ENCODE data around the gene CHRNA5. TPM values are rescaled to one million over a fixed set of nuclear protein-coding genes. Genes with fewer than 3 reads are reported as not detected.

Gene CHRNA5
- total RNA-seq, 1 donor from 2014 or later = 55.3 TPM

- peaks cover 2% of the 10 kb centered on the region for H3K27me3 Mint-ChIP-seq (ENCODE audit: unreplicated experiment)
- DNase-seq = no peak
- H3K4me3 Mint-ChIP-seq (ENCODE audit: unreplicated experiment) = no peak overlapping the region
- H3K4me1 Mint-ChIP-seq (ENCODE audit: low read depth, unreplicated experiment) = peaks cover 1% of the 10 kb centered on the region
- no peaks in the 10 kb centered on the region for H3K36me3 Mint-ChIP-seq (ENCODE audit: unreplicated experiment)
- H3K9me3 Mint-ChIP-seq (ENCODE audit: unreplicated experiment) = no peaks in the 10 kb centered on the region
- TF ChIP-seq CTCF (IDR thresholded peaks at IDR 0.05; ENCODE audit: partially characterized antibody, unreplicated experiment) = no peak
- no peak overlapping the region for H3K27ac Mint-ChIP-seq (ENCODE audit: unreplicated experiment)
These were observed 9.6 kb downstream of the CHRNA5 start for GRCh38 chr15:78574944-78575343.

- H3K9me3 Mint-ChIP-seq (ENCODE audit: unreplicated experiment) = peaks cover 1% of the 10 kb centered on the region
- H3K27me3 Mint-ChIP-seq (ENCODE audit: unreplicated experiment) = peaks cover 8% of the 10 kb centered on the region
- TF ChIP-seq CTCF (IDR thresholded peaks at IDR 0.05; ENCODE audit: partially characterized antibody, unreplicated experiment) = no peak
- no peak overlapping the region for H3K4me3 Mint-ChIP-seq (ENCODE audit: unreplicated experiment)
- H3K36me3 Mint-ChIP-seq (ENCODE audit: unreplicated experiment) = peaks cover 8% of the 10 kb centered on the region
- H3K27ac Mint-ChIP-seq (ENCODE audit: unreplicated experiment) = no peak overlapping the region
- peaks cover 3% of the 10 kb centered on the region for H3K4me1 Mint-ChIP-seq (ENCODE audit: low read depth, unreplicated experiment)
- DNase-seq = no peak
These were observed 32.3 kb downstream of the CHRNA5 start for GRCh38 chr15:78597583-78597982.

GRCh38 chr15:78598348-78598747 lies 33.0 kb downstream of the CHRNA5 start:
- no peak for DNase-seq
- peaks cover 12% of the 10 kb centered on the region for H3K36me3 Mint-ChIP-seq (ENCODE audit: unreplicated experiment)
- peaks cover 4% of the 10 kb centered on the region for H3K9me3 Mint-ChIP-seq (ENCODE audit: unreplicated experiment)
- H3K27me3 Mint-ChIP-seq (ENCODE audit: unreplicated experiment) = peaks cover 11% of the 10 kb centered on the region
- H3K4me1 Mint-ChIP-seq (ENCODE audit: low read depth, unreplicated experiment) = peaks cover 3% of the 10 kb centered on the region
- H3K4me3 Mint-ChIP-seq (ENCODE audit: unreplicated experiment) = no peak overlapping the region
- TF ChIP-seq CTCF (IDR thresholded peaks at IDR 0.05; ENCODE audit: partially characterized antibody, unreplicated experiment) = no peak
- no peak overlapping the region for H3K27ac Mint-ChIP-seq (ENCODE audit: unreplicated experiment)

GRCh38 chr15:78599189-78599588 lies 33.9 kb downstream of the CHRNA5 start:
- Mint-ChIP-seq H3K9me3 (ENCODE audit: unreplicated experiment) (peaks cover 4% of the 10 kb centered on the region), H3K27ac (ENCODE audit: unreplicated experiment) (no peak overlapping the region), H3K27me3 (ENCODE audit: unreplicated experiment) (peaks cover 15% of the 10 kb centered on the region), H3K4me1 (ENCODE audit: low read depth, unreplicated experiment) (peaks cover 3% of the 10 kb centered on the region), H3K36me3 (ENCODE audit: unreplicated experiment) (peaks cover 12% of the 10 kb centered on the region), H3K4me3 (ENCODE audit: unreplicated experiment) (no peak overlapping the region)
- TF ChIP-seq CTCF (IDR thresholded peaks at IDR 0.05; ENCODE audit: partially characterized antibody, unreplicated experiment) = no peak
- no peak for DNase-seq

- Mint-ChIP-seq H3K27me3 (ENCODE audit: unreplicated experiment) (peaks cover 18% of the 10 kb centered on the region), H3K27ac (ENCODE audit: unreplicated experiment) (no peak overlapping the region), H3K9me3 (ENCODE audit: unreplicated experiment) (peaks cover 15% of the 10 kb centered on the region), H3K4me3 (ENCODE audit: unreplicated experiment) (no peak overlapping the region), H3K36me3 (ENCODE audit: unreplicated experiment) (peaks cover 36% of the 10 kb centered on the region), H3K4me1 (ENCODE audit: low read depth, unreplicated experiment) (peaks cover 3% of the 10 kb centered on the region)
- no peak for TF ChIP-seq CTCF (IDR thresholded peaks at IDR 0.05; ENCODE audit: partially characterized antibody, unreplicated experiment)
- no peak for DNase-seq
These were observed 38.1 kb downstream of the CHRNA5 start for GRCh38 chr15:78603467-78603866.
